GM12878 (cell line): Measurements from ENCODE around the gene GLTP.
"Not testable (repeated sequence)": the region's sequence is repeated elsewhere in the genome, so short reads cannot be mapped to it uniquely, and the experiment has no call there.

Experiments
- EZH2 ChIP-seq: IDR thresholded peaks from 2 replicates; pipeline ENCODE4 v1.6.1; 2012; ENCODE audit warnings: low read depth, mild to moderate bottlenecking, control low read depth, inconsistent platforms, low read length, borderline replicate concordance; ENCODE audit not compliant: control insufficient read depth
- MYC ChIP-seq: IDR thresholded peaks from 2 replicates; pipeline ENCODE4 v1.6.1; 2011; ENCODE audit warnings: mild to moderate bottlenecking, low read length, moderate library complexity, inconsistent platforms; ENCODE audit not compliant: insufficient read depth, insufficient replicate concordance, insufficient read length, severe bottlenecking
- POLR2A ChIP-seq: IDR thresholded peaks from 2 replicates; pipeline ENCODE4 v1.6.1; 2011; ENCODE audit warnings: low read depth, mild to moderate bottlenecking, low read length
- SIX5 ChIP-seq: IDR thresholded peaks from 2 replicates; pipeline ENCODE4 v1.6.1; 2011; ENCODE audit warnings: mild to moderate bottlenecking, low read depth, low read length, moderate library complexity; ENCODE audit not compliant: severe bottlenecking
- SMC3 ChIP-seq: IDR thresholded peaks from 2 replicates; pipeline ENCODE4 v1.6.1; 2011; ENCODE audit warnings: low read length, improper control_type of control experiment, borderline replicate concordance
- SUZ12 ChIP-seq: fragments of 200-600 bp; sonication (generic); IDR thresholded peaks from one replicate; pipeline ENCODE4 v1.6.1; 2018; ENCODE audit warnings: antibody characterized with exemption, mild to moderate bottlenecking; ENCODE audit not compliant: unreplicated experiment
- TCF12 ChIP-seq: IDR thresholded peaks from 2 replicates; pipeline ENCODE4 v1.6.1; 2011; ENCODE audit warnings: low read depth, mild to moderate bottlenecking, low read length
- ZNF384 ChIP-seq: IDR thresholded peaks from 2 replicates; pipeline ENCODE4 v1.6.1; 2012; ENCODE audit warnings: low read depth, mild to moderate bottlenecking, low read length, improper control_type of control experiment, borderline replicate concordance
- TF ChIP-seq, protein P1 (sequence below), 3 experiments: IDR thresholded peaks in 2 of 3; conservative IDR thresholded peaks in 1 of 3; 2 replicates each; pipeline ENCODE4 v1.5.1; 2011; ENCODE audit warnings: low read depth in 3 of 3, low read length in 3 of 3, mild to moderate bottlenecking in 3 of 3, control low read depth in 2 of 3, moderate library complexity in 2 of 3, inconsistent platforms in 1 of 3, mixed read lengths in 1 of 3; ENCODE audit not compliant: control insufficient read depth in 2 of 3, insufficient read depth in 1 of 3; ENCODE audit errors: extremely low read depth in 1 of 3

DNA sequence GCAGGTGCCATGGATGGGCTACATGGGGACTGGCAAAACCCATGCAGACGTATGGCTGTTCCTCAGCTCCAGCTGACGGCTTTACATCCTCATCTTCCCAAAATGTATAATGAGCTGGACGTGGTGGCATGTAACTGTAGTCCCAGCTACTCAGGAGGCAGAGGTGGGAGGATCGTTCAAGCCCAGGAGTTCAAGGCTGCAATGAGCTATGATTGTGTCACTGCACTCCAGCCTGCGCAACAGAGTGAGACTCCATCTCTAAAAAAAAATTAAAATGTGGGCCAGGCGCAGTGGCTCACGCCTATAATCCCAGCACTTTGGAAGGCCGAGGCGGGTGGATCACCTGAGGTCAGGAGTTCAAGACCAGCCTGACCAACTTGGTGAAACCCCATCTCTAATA, 17.9 kb downstream of the GLTP start:
- TF ChIP-seq, protein P1, sequence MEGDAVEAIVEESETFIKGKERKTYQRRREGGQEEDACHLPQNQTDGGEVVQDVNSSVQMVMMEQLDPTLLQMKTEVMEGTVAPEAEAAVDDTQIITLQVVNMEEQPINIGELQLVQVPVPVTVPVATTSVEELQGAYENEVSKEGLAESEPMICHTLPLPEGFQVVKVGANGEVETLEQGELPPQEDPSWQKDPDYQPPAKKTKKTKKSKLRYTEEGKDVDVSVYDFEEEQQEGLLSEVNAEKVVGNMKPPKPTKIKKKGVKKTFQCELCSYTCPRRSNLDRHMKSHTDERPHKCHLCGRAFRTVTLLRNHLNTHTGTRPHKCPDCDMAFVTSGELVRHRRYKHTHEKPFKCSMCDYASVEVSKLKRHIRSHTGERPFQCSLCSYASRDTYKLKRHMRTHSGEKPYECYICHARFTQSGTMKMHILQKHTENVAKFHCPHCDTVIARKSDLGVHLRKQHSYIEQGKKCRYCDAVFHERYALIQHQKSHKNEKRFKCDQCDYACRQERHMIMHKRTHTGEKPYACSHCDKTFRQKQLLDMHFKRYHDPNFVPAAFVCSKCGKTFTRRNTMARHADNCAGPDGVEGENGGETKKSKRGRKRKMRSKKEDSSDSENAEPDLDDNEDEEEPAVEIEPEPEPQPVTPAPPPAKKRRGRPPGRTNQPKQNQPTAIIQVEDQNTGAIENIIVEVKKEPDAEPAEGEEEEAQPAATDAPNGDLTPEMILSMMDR (IDR thresholded peaks at IDR 0.05 in 2 of 3, conservative IDR thresholded peaks at IDR 0.05 in 1 of 3; ENCODE audit: control insufficient read depth in 2 of 3, extremely low read depth in 1 of 3, insufficient read depth in 1 of 3, low read depth in 3 of 3, low read length in 3 of 3) = not testable (repeated sequence)
- not testable (repeated sequence) for TF ChIP-seq ZNF384, SUZ12, TCF12, EZH2, SIX5, MYC, POLR2A, SMC3
